Measurements from ENCODE around the gene TMEM88.

DNA sequence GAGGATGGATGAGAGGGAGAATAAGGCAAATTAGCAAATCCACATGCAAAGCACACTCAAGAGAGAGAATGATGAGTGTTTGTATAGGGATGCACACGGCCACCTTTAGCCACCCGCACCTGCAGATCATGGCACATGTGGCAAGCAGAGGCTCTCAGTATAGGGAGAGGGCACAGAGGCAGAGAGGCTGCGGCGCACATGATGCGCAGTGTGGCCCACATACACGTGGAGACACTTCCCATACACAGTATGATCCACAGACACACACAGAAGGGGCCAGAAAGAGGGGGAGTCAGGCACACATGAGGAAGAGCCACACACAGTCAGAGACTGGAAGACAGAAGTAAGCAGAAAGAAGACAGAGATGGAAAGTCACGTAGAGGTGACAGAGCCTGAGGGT lies 27.2 kb downstream of the TMEM88 start:
- no peak for TF ChIP-seq POLR2A (IDR thresholded peaks at IDR 0.05)
- TF ChIP-seq, protein P1, sequence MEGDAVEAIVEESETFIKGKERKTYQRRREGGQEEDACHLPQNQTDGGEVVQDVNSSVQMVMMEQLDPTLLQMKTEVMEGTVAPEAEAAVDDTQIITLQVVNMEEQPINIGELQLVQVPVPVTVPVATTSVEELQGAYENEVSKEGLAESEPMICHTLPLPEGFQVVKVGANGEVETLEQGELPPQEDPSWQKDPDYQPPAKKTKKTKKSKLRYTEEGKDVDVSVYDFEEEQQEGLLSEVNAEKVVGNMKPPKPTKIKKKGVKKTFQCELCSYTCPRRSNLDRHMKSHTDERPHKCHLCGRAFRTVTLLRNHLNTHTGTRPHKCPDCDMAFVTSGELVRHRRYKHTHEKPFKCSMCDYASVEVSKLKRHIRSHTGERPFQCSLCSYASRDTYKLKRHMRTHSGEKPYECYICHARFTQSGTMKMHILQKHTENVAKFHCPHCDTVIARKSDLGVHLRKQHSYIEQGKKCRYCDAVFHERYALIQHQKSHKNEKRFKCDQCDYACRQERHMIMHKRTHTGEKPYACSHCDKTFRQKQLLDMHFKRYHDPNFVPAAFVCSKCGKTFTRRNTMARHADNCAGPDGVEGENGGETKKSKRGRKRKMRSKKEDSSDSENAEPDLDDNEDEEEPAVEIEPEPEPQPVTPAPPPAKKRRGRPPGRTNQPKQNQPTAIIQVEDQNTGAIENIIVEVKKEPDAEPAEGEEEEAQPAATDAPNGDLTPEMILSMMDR (IDR thresholded peaks at IDR 0.05), result no peak
- no peak for TF ChIP-seq POLR2AphosphoS5 (IDR thresholded peaks at IDR 0.05; ENCODE audit: insufficient read depth in 1 of 2, low read depth in 1 of 2)
